ENCODE results near the gene SCCPDH.
"Not testable (repeated sequence)": the region's sequence is repeated elsewhere in the genome, so short reads cannot be mapped to it uniquely, and the experiment has no call there.

The SCCPDH gene

DNA sequence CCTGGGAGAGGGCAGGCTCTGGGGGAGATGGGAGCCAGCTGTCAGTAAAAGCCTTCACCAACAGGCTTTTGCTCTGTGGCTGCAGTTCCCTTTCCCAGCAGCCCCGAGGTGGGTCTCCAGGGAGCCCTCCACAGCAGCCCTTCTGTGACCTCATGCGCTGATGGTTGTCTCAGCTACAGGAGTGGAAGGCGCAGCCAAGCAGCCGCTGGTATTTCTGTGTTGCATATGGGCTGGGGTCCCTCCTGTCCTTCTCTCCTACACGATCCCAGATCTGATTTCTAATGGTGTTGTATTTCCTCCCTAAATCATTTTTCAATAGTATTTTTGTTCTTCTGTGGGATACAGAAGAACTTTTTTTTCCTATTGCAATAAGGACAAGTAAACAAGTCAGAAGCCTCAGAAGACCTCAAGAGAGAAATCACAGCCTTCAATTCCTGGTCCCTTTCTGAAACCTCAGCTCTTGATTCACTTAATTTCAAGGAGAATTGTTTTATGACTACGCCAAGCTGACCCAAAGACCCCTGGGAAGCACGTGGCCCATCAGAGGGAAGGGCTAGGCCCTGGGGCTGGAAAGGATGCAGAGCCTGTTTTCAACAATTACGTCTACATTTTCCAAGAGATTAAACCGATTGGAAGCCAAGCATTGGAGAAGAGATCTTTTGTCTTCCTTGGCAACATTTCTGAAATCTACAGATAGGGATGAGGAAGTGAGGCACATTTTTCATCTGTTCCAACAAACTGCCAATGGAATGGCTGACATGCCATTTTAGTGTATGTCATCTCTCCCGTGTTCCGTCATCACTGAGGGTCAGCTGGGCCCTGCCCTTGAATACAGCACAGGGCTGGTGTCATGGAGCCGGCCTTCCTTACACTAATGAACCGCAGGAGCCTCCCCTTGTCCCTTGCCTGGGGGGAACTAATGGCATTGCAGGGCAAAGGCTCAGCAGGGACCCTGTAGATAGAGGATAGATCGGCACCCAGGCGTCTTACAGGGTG is 42.0 kb upstream of the SCCPDH start:
- TF ChIP-seq CTCF (conservative IDR thresholded peaks at IDR 0.05) = no peak
- H3K27ac ChIP-seq = no peak overlapping the region

DNA sequence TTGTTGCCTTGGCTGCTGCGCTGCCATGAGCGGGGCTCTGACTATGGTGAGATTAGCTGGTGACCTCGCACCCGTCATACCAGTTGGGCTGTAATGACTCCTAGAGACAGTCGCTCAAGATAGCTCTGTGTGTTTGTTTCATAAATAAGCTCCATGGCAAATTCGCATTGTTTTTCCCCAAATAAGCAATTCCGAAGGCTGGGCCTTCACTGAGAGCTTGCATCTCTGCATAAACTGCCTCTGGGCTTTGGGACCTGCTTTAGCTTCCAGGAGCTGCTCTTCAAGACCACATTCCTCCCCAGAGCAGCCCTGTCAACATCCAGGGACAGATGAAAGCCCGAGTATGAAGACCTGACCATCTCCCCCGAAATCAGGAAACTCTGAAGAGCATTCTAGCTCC is 40.7 kb upstream of the SCCPDH start:
- TF ChIP-seq CTCF (conservative IDR thresholded peaks at IDR 0.05) = no peak
- H3K27ac ChIP-seq = no peak overlapping the region

- no peak for TF ChIP-seq CTCF (conservative IDR thresholded peaks at IDR 0.05)
- no peak overlapping the region for H3K27ac ChIP-seq
Observed at GRCh38 chr1:246687002-246687401, 37.2 kb upstream of the SCCPDH start.

DNA sequence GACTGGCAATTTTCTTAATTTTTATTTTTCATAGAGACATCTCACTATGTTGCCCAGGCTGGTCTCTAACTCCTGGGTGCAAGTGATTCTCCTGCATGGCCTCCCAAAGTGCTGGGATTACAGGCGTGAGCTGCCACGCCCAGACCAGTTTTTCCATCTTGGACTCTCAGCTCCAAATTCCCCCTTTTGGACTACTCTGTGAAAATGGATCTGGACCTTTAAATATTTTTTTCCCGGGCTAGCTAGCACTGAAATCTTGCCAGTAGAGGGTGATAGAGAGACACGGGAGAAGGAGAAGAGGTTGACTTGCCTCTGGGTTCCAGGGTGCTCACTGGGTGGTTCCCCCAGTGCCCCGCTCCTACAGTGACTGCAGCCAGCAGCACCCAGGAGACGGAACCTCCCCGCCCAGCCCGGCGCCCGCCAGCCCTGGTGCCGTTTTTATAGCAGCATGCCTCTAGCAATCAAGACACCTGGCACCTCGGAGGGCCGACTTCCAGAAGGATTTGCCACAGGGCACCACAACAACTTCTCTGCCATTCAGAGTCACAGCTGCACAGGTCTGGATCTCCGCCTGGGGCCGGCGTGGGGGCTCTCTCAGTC is 34.7 kb upstream of the SCCPDH start:
- peak; percentile 93 for TF ChIP-seq CTCF (conservative IDR thresholded peaks at IDR 0.05)
- H3K27ac ChIP-seq = peak overlapping the region; percentile 54

DNA sequence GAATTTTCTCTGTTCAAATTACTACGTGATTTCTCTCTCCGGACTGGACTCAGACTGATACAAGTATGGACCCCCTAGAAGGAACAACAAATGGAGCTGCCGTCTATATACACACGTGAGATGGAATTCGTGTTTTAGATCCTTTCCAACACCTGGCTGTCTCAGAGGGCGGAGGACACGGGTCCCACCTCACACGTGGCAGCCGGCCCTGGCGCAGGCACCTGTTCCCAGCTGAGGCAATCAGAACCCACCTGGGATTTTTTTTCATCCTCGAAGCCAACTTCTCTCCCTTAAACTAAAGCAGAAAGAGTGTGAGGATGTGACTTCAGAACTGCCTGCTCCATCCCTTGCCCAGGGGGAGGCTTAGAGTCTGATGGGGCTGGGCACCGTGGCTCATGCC is 34.1 kb upstream of the SCCPDH start:
- TF ChIP-seq CTCF (conservative IDR thresholded peaks at IDR 0.05) = no peak
- peak overlapping the region; percentile 54 for H3K27ac ChIP-seq

- no peak overlapping the region for H3K27ac ChIP-seq
- no peak for TF ChIP-seq CTCF (conservative IDR thresholded peaks at IDR 0.05)
Observed at GRCh38 chr1:246691622-246692495, 32.4 kb upstream of the SCCPDH start.

DNA sequence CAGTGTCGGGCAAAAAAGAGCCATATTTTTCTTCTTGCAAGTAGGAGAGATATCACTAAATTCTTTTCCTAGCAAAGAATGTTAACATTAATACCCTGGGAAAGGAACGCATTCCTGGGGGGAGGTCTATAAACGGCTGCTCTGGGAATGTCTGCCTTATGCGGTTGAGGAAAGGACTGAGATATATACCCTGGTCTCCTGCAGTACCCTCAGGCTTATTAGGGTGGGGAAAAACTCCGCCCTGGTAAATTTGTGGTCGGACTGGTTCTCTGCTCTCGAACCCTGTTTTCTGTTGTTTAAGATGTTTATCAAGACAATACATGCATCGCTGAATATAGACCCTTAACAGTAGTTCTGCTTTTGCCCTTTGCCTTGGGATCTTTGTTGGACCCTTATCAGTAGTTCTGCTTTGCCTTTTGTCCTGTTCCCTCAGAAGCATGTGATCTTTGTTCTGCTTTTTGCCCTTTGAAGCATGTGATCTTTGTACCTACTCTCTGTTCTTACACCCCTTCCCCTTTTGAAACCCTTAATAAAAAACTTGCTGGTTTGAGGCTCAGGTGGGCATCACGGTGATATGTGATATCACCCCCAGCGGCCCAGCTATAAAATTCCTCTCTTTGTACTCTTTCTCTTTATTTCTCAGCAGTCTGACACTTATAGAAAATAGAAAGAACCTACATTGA is 29.9 kb upstream of the SCCPDH start:
- not testable (repeated sequence) for H3K27ac ChIP-seq

Data from VCaP (cell line).